NCI-H526 (cell line): Measurements from ENCODE around the gene PLA2G2E.
A peak's percentile ranks its signal among the peaks of the same experiment; 100 is the strongest.
"Not testable (repeated sequence)": the region's sequence is repeated elsewhere in the genome, so short reads cannot be mapped to it uniquely, and the experiment has no call there.

Experiments
- DNase-seq, 2 experiments: peaks; one replicate each; lab custom pipeline; 2025; lab: John Stamatoyannopoulos, UW

PLA2G2E gene

GRCh38 chr1:19927130-19927421 lies 3.7 kb upstream of the PLA2G2E start:
- not testable (repeated sequence) for DNase-seq

DNA sequence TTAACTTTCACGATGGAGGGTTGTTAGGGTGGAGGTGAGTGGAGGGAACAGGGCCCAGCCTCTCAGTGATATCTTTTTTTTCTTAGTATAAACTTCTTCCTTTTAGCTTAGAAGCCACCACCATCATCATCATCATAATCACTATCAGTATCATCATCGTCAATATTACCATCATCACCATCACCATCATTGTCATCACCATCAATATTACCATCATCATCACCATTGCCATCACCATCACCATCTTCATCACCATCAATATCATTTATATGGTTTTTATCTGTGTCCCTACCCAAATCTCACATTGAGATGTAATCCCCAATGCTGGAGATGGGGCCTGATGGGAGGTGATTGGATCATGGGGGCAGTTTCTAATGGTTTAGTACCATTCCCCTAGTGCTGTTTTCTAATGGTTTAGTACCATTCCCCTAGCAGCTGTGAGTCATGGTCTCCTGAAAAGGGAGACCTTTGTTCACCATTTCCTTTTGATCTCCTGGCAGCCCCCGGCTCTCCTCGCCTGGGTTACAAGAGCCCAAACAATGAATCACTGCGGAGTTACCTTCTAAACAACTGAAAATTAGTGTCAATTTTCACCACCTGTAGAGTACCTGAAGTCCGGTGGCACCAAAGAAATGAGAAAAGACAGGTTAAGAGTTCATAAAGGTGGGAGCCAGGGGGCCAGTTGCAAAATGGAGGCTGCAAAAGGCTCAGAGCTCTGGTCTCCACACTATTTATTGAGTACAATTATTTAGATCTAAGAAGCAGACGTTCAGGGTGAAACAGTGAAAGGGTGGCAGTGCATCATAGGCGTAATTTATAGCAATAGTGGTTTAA lies 3.1 kb upstream of the PLA2G2E start:
- DNase-seq, result no peak

DNA sequence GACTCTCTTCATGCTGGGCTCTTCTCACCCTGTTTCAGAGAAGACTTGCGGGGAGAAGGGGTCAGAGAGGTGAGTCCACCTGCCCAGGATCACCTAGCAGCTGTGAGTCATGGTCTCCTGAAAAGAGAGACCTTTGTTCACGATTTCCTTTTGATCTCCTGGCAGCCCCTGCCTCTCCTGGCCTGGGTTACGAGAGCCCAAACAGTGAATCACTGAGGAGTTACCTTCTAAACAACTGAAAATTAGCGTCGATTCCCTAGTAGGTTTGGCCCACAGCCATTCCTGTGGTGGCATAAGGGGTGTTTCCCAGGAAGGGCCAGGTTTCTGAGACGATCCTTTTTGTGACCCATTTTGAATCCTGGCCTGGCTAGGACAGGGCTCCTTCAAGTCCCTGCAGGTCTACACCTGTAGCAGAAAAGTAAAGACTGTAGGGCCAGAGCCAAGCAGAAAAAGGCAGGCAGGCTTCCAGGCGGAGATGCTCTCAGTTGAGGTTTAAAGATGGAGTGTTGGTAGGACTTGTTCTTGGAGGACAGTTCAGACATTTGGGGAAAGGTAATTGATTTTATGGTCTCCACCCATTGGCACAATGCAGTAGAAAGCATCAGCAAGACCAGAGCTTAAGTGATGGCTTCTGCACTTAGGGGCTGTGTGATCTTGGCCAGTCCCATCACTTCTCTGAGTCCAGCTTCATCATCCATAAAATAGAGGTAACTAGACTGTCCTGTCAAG lies 2.1 kb upstream of the PLA2G2E start:
- DNase-seq, result no peak

GRCh38 chr1:19923953-19924346 lies 533 bp upstream of the PLA2G2E start:
- DNase-seq, result no peak

GRCh38 chr1:19922015-19922688 lies 1.3 kb downstream of the PLA2G2E start:
- no peak for DNase-seq

DNA sequence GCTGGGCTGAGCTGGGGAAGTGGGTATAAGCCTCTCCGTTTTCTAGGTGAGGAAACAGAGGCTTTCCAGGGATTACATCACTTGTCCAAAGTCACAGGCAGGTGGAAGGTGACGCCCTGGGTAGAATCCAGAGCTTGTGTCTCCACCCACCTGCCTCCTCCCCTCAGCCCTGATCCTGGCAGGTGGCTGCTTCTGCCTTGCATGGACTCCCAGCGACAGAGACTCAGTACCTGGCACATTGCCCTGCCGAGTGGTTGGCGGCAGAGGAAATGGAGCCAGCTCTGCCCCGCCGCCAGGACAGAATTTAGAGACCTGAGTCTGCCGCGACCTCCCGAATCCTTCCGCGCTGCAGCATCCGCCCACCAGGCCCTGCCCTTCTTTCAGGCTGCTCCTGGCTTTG lies 2.1 kb downstream of the PLA2G2E start:
- DNase-seq, result no peak

DNA sequence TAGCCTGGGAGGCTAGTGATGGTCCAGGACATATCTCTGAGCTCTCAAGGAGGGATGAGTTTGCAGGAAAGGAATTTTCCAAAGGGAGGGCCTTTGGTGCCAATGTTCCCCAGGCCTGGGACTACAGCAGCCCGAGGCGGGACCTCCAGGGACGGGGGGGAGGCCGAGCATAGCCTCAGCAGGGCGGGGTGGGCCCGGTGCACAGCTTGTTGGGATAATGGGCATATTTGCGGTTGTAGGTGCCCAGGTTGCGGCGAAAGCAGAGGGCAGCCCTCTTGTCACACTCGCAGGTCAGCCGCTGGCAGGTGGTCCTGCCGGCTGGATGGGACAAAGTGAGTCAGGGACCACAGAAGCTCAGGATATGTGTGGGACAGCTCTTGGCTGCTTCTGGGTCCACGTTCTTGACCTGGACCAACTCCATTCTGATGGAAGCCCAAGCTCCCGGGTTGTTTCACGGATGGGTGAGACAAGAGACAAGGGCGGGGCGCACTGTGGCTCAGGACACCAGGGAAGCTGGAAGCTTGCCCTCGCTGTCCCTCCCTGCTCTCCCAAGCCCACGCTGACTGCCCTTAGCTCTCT lies 3.2 kb downstream of the PLA2G2E start:
- no peak for DNase-seq

DNA sequence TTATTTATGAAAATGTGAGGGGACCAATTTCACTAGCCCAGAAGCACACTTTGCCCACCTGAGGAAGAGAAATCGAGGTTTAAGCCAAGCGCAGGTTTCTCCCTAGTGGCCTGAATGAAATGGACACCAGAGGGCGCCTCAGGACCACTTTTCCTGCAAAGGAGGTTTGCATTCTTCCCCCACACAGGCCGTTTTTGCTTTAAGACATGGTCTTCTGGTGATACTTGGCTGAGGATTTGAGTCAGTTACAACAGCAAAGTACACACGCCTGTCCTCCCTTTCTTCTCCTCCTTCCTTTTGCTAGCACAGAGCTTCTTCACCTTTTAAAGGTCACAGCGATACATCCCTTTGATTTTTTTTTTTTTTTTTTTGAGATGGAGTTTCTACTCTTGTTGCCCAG lies 5.4 kb downstream of the PLA2G2E start:
- DNase-seq, result peak; percentile 20 to 79

DNA sequence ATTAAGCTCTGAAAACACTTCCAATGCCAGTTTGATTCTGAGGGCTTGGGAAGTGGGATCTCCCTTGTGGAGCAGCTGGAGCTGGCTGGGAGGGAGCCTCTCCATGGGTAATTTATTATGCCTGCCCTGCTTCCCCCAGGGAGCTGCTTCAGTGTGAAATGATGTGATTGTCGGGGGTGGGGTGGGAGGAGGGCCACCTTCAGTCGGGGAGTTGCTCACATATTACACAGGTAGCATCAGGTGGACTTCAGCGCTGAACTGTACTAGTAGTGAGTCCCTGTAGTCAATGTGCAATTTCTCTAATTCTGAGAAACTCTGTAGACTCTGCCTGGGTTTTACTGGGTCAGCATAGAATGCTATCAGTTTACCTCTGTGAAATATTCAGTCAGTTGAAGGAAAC lies 12.8 kb downstream of the PLA2G2E start:
- DNase-seq, result no peak

DNA sequence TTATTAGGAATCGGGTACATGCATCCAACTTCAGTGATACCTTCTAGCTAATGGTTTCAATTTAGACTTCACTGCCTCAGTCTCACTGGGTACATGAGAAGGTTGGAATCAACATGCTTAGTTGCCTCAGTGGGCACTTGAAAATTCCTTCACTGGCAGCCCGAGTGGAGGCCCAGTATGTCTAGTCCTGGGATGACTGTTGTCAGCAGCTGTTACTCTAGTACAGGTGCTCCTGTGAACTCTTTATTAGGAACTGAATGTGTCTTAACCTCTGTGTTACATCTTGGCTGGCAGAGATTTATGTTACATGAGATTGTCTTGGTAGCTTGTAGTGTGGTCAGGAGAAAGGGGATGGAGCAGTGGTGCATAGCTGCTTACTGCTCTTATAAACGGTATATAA lies 13.4 kb downstream of the PLA2G2E start:
- DNase-seq, result no peak

GRCh38 chr1:19909392-19909791 lies 14.0 kb downstream of the PLA2G2E start:
- no peak for DNase-seq

DNA sequence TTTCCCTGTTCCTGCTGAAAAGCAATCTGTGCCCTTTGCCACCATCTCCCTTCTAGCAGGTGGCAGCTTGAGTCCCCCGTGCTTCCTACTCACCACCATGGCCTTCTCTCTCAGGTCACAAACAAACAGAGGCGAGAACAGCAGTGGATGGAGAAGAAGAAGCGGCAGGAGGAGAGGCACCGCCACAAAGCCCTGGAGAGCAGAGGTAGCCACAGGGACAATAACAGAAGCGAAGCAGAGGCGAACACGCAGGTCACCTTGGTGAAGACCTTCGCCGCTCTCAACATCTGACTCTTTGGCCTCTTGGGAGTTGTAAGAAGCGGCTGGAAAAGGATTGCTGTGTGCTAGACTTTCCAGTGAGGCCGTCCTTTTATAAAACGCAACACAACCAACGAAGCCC lies 16.0 kb downstream of the PLA2G2E start:
- DNase-seq, result no peak

- no peak for DNase-seq
These were observed 19.8 kb downstream of the PLA2G2E start for GRCh38 chr1:19903621-19904020.

DNA sequence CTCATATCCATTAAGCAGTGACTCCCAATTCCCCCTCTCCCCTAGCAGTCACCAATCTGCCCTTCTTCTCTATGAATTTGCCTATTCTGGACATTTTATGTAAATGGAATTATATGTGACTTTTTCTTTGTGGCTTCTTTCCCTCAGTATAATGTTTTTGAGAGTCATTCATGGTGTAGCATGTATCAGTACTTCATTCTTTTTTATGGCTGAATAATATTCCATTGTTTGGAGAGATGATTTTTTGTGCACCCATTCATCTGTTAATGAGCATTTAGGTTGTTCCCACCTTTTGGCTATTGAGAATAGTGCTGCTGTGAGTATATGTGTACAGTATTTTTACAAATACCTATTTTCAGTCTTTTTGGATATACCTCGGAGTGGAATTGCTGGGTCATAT lies 21.8 kb downstream of the PLA2G2E start:
- DNase-seq, result no peak

DNA sequence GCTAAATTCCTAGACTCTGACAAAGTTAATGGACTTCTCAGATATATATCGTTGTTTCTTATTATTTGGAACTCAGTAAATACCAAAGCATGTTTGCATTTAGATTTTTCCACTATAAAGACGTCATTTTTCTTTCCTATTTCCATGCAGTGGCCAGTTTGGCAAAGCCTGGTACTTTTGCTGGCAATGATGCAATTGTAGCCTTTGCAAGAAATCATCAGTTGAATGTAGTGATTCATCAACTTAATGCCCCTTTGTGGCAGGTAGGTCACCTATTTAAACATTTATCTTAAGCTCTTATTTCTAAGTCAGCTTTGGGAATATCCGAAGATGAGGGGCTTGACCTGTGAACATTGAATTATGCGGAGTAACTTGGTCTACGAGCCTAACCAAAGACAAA lies 29.2 kb downstream of the PLA2G2E start:
- DNase-seq, result no peak

DNA sequence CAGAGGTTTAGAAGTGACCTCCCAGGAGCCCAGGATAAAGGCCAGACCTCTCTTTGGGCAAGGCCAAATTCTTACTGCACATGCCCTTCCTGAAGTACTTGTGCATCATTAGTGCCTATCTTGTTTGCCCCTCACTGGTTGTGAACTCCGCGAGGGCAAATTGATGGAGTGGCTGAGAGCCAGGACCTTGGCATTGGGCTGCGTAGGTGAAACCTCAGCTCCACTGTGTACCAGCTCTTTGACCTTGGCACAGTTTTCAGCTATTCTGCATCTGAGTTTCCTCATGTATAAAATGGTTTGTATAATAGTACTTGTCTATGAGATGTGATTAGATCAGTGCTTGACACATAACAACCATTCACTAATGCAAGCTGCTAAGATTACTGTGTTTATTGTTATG lies 29.7 kb downstream of the PLA2G2E start:
- DNase-seq, result no peak

- no peak for DNase-seq
These were observed 30.7 kb downstream of the PLA2G2E start for GRCh38 chr1:19892628-19893168.

DNA sequence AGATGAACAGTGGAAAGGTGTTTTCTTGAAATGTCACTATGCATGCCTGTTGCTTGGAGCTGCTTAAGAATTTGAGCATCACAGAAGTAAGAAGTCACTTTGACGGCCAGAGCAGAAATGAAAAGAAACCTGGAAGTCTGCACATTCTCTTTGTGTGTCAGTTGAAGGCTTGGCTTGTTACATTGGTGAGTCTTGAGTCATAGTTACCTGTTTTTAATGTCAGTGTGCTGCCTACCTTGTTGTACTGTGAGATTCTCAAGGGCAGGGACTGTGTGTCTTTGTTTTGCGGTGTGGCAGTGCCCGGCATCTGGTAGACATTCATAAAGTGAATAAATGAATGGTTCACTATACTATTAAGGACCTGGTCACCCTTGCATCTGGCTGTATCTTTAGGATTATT lies 31.3 kb downstream of the PLA2G2E start:
- no peak for DNase-seq

DNA sequence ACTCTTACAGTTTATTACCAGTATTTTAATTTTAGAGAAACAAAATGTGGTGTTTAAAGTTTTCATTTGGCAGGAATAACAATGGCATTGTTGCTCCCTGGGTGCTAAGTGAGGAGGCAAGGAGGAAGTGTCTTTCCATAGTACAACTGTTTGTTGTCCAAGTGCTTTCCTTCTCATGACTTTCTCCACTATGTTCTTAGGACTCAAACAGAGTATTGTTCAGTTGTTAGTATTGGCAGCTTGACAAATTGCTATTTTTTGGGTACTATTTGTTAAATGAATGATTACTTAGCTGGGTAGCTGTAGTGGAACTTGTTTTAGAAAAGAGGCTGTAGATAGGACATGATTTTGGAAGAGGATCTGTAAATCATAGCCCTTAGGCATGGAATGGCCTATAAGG lies 33.8 kb downstream of the PLA2G2E start:
- DNase-seq, result no peak

DNA sequence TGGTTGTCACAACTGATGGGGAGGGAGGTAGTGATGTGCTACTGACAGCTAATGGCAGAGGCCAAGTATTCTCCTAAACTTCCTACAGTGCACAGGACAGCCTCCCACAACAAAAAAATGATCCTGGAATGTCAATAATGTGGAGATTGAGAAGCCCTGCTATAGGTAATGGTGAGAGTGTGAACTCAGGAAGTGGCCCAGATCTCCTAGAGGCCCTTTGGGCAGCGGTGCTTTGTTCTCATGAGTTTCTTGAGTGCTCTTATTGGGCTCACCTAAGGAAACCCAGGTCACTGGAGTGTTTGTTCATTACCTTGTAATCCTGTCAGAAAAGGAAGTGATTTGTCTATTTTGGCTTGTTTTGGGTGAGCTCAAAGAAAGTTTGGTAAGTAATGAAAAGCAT lies 35.3 kb downstream of the PLA2G2E start:
- DNase-seq, result no peak

DNA sequence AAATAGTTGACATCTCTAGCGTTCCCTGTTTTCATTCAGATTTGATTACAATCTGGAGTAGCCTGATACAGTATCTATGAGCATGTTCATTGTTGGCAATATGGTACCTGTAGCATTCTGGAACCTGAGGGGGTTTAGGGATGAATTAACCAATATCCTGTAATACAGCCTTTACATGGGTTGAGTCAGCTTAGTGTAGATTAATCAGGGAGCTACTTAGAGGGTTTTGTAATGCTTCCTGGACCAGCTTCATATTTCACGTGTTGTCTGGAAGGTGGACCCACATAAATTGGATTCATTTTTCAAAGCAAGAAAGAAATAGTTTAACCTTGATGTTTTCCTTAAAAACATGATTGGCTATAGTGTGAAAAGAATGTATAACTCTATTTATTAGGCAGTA lies 37.6 kb downstream of the PLA2G2E start:
- DNase-seq, result no peak

DNA sequence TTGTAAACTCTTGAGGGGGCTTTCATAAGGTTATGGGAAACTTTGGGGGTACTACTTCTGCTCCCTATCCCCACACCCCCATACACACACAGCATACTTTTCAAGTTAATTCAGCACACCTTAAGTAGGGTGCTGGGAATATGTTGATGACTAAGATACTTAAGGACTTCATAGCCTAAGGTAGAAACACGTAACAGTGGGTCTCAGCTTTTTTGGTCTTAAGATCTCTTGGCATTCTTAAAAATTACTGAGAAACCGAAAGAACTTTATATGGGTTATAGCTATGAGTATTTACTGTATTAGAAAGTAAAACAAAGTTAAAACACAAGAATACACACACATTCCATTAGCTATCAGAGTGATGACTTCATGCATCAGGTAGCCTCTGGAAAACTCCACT lies 39.1 kb downstream of the PLA2G2E start:
- DNase-seq, result no peak
